ENCODE data around the gene CCDC159. TPM values are rescaled to one million over a fixed set of nuclear protein-coding genes. Genes with fewer than 3 reads are reported as not detected.
"Not testable (repeated sequence)": the region's sequence is repeated elsewhere in the genome, so short reads cannot be mapped to it uniquely, and the experiment has no call there.

The CCDC159 gene
- total RNA-seq, 1 donor from 2014 or later, result 44.4 TPM

DNA sequence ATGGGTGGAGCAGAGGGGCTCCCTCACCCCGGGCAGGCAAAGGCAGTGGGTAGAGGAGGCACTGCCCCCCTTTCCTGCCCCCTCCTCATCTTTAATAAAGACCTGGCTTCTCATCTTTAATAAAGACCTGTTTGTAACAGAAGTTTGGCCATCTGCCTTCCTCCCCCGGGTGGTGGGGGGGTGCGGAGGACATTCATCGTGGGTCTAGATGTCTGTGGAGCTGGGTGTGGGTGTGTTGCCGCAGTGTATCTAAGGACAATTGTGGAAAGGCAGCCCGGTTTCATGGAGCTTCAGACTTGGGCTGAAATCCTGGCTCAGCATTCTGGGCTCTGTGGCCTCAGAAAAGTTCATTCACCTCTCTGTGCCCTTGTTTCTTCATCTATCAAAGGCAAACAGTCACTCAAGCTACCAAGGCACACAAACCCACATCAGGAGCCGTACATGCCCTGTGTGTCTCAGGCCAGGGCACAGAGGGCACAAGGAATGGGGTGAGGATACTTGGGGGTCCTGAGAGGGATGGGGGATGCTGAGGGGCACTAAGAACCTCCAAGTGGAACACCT is 19.3 kb downstream of the CCDC159 start:
- no peak for DNase-seq (ENCODE audit: low spot score)

DNA sequence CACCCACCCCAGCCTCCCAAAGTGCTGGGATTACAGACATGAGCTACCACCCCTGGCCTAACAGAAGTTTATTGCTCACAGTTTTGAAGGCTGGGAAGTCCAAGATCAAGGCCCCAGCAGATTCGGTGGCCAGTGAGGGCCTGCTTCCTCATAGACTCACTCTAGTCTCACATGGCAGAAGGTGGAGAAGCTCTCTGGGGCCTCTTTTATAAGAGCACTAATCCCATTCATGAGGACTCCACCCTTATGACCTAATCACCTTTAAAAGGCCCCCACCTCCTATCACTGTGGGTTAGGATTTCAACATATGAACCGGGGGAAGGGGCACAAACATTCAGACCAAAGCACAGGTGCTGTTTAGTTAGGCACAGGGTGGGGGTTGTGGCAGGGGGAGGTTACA is 21.2 kb downstream of the CCDC159 start:
- no peak for DNase-seq (ENCODE audit: low spot score)

DNA sequence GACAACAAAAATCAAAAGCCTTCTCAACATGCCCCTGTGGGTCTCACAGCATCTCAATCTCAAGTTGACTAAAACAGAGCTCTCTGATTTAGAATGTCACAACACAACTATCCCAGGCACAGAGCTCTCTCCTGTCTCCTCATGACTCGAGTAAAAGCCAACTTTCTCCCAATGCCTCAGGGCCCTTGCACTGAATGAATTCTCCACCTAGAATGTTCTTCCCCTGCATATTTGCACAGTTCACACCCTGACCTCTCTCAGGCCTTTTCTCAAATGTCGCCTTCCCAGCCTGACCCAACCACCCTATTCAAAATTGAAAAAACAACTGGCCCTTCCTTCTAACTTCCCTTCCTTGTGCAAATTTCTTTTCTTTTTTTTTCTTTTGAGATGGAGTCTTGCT is 24.4 kb downstream of the CCDC159 start:
- DNase-seq (ENCODE audit: low spot score), result no peak

DNA sequence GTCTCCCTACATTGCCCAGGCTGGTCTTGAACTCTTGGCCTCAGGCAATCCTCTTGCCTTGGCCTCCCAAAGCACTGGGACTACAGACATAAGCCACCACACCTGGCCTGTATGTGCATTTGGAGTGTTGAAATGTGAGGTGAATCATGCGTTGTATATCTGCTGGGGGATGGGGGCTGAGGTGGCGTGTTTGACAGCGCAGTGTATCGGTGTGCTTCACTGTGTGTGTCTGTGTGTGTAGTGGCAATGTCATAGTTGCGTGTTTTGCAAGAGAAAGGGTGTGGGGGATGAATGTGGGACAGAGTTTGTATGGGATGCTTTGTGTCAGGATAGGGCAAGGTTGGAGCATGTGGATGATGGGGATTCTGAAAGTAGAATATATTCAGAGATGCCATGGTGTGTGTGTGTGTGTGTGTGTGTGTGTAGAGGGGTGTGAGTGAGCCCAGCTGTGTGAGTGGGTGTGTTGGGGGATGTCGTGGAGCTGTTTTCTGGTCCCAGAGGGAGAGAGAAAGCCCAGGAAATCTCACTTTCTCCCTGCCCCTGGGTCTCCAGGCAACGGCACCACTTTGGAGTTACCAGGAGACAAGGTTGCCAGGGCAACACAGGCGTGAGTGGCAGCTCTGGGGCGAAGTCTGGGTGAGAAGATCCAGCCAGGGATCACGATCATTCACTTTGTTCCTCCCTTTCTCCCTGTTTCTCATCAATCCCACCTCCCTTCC is 27.0 kb downstream of the CCDC159 start:
- no peak for DNase-seq (ENCODE audit: low spot score)

DNA sequence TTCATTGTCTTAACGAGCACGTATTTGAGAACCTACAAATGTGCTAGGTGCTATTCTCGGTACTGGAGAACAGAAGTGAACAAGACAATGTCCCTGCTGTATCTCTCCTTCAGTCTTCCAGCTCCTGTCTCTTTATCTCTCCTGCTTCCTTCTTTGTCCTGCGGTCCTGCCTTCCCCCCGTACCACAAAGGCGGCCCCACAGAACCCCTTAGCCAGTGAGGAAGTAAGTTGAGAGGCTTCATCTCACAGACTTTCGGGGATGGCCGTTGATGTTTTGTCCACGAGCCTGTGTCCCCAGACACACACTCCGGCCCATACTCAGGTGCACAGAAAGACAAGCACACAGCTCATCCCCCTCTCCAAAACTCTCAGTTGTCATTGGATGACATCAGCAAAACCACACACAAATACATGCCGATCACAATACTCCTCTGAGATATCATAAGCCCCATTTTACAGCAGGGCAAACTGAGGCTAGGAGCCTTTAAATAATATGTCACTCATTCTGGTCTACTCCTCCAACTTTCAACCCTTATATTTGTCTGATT is 27.6 kb downstream of the CCDC159 start:
- no peak for DNase-seq (ENCODE audit: low spot score)

DNA sequence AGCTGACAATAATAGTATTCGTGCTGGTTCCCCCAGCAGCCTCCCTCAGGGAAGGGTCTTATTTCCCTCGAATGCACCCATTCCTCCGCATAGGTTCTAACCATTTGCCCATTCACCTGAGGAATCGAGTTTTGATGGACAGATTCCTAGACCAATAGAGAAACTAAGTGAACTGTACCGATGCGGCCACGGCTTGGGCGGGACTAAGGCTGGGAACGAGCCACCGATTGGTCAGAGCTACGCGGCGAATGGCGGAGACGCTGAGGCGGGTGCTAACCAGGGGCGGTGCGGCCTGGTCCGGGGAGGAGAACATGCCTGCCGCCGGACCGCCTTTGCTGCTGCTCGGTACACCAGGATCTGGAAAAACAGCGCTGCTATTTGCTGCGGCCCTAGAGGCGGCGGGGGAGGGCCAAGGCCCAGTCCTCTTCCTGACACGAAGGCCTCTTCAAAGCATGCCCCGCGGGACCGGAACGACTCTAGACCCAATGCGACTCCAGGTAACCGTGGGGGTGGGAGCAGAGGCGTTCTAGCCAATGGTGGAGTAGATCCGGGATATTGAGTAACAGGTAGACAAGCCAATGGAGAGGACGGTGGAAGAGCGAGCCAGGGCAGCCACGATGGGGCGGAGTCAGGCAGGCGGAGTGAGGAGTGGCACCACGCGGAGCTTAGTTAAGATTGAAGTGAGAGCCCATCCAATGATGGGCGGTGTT is 28.3 kb downstream of the CCDC159 start, which contains the start of gene SWSAP1:
Gene SWSAP1, plus strand, starts transcription at position 234 of the 710 bp plus-strand sequence. Its CDS starts 15 bp downstream, at position 249.
- DNase-seq (ENCODE audit: low spot score), result peak; percentile 99

DNA sequence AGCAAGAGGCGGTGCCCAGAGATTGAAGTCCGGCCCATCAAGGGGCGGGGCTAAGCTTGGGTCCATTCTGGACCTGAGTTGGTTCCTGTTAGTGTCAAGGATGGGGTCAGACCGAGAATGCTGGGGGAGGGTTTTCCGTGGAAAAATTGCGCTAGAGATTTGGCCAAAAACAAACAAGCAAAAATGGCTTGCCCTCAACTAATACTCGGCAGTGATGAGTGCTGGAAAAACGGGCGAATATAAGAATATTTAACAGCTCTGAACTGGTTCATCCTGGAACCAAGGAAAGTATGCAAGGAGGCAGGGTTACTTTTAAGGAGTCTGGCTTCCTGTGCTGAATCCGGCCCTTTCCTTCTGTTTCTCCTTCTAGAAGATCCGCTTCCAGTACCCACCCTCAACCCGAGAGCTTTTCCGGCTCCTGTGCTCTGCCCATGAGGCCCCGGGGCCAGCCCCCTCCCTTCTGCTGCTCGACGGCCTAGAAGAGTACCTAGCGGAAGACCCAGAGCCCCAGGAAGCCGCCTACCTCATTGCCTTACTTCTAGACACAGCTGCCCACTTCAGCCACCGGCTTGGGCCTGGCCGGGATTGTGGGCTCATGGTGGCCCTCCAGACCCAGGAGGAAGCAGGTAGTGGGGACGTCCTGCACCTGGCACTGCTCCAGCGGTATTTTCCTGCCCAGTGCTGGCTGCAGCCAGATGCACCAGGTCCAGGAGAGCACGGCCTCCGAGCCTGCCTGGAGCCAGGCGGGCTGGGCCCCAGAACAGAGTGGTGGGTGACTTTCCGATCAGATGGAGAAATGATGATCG is 29.0 kb downstream of the CCDC159 start:
- DNase-seq (ENCODE audit: low spot score), result peak; percentile 75

DNA sequence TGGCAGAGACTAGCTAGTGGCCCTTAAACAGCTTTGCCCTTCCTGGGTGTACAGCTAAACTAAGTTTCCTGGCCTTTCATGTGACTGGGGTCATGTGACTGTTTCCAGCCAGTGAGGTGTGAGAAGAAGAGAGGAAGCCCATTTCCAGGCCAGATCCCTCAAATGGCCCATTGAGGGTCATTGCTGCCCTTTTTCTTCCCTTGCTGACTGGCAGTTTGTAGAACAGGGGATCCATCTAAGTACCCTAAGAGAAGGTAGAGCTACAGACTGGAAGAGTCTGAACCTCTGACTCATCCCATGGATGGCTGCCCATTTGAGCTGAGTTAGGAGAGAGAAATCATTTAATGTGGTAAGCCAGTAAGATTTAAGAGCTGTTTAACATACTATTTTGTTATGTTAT is 30.9 kb downstream of the CCDC159 start:
- DNase-seq (ENCODE audit: low spot score), result no peak

DNA sequence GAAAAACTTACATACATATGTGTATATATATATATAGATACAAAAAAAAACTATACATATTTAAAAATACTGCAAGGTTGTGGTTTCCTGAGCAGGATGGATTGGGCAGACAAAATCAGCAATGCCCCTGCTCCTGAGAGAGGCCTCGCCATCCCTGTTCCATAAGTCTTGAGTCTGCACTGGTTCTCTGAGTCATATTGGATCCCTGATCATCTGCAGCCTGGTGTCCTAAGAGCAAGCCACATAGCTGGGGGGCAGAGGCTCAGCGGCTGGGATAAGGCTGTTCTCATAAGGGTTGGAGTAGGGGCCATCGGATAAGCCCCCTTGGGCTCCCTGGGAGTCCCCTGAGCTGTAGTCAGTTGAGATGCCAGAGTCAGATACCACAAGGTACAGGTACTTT is 31.4 kb downstream of the CCDC159 start:
- no peak for DNase-seq (ENCODE audit: low spot score)

DNA sequence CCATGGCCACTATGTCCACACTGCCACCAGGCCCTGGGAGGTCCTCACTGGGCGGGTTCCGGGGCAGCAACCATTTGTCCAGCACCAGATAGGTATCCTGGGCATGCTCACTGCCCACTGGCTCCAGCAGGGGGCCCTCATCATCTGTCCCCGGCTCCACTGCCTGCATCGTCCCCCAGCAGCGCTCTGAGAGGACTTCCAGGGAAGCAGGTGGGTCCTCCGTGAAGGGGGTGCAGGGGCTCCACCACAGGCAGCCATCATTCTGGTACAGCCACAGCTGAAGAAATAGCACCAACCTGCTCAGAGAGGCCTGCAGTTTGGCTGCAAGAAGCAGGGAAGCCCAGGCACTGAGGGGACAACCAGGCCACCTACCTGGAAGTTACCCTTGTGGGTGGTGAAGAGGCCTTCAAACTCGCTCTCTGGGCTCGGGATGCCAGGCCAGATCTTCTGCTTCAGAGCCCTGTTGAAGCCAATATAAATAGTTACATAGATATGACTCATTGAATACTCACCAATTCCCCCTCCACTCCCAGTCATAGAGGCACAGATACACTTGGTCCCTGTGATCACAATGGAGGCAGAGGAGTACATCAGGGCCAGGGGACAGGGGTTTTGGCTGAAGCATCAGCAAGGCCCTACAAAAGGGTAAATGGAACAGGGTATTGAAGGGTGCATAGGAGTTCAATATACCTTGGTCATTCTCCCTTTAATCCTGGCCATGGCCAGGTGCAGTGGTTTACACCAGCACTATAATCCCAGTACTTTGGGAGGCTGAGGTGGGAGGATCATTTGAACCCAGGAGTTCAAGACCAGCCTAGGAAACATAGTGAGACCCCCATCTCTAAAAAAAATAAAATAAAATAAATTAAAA is 32.2 kb downstream of the CCDC159 start:
- DNase-seq (ENCODE audit: low spot score), result no peak

DNA sequence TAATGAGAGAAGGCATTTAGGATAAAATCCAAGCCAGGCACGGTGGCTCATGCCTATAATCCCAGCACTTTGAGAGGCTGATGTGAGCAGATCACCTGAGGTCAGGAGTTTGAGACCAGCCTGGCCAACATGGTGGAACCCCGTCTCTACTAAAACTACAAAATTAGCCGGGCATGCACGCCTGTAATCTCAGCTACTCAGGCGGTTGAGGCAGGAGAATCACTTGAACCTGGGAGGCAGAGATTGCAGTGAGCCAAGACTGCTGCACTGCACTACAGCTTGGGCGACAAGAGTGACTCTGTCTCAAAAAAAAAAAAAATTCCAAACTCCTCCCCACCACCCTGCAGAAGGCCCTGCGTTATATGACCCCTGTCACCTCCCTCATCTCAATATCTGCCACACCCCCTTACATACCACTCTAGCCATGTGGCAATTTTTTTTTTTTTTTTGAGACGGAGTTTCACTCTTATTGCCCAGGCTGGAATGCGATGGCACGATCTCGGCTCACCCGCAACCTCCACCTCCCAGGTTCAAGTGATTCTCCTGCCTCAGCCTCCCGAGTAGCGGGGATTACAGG is 33.0 kb downstream of the CCDC159 start:
- not testable (repeated sequence) for DNase-seq (ENCODE audit: low spot score)

DNA sequence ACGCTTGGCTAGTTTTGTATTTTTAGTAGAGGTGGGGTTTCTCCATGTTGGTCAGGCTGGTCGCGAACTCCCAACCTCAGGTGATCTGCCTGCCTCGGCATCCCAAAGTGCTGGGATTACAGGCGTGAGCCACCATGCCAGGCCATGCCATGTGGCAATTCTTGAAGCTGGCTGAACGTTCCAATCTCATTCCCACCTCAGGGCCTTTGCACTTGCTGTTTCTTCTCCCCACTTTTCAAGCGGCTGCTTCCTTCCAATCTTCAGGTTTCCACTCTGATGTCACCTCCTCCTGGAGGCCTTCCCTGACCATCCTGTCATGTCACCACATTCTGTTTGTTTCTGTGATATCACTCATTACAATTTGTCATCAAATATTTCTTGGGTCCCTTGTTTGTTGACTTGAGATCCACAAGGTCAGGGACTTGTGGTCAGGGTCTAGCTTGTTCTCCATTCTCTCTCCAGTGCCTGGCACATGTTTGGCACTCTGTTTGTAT is 33.6 kb downstream of the CCDC159 start:
- DNase-seq (ENCODE audit: low spot score), result no peak

DNA sequence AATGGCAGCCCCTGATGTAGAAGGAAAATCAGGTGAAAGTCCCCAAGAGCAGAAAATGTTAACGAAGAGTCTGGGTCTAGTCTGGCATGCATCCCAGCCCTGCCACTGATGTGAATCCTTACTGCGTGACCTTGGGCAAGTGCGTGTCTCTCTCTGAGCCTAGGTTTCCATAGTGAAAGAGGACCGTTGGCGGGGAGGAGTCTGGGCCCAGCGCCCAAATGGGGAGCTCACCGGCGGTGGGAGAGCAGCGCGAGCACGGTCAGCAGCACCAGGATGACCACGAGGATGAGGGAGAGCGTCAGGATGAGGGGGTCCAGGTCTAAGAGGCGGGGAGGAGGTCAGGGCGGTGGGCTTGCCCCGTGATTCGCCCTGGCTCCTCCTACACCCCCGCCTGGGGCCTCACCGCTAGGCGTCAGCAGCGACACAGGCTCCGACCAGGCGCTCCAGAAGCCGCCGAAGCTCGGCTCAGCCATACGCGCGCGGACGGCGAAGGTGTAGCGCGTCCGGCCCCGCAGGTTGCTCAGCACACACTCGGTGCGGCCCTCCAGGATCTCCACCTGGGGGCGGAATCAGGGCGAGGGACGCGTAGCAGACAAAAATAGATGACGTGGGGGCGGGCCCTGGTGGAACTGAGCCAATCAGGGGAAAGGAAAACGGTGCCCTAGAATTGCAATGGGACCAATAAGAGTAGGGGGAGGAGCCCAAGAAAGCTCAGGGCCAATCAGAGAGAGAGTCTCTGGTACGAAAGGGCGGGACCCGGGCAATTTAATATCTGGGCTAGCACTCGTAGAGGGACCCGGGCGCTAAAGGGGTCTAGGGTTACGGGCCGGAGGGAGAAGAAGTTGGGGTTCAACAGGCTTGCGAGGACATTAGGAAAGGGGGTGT is 34.6 kb downstream of the CCDC159 start:
- peak; percentile 97 for DNase-seq (ENCODE audit: low spot score)

DNA sequence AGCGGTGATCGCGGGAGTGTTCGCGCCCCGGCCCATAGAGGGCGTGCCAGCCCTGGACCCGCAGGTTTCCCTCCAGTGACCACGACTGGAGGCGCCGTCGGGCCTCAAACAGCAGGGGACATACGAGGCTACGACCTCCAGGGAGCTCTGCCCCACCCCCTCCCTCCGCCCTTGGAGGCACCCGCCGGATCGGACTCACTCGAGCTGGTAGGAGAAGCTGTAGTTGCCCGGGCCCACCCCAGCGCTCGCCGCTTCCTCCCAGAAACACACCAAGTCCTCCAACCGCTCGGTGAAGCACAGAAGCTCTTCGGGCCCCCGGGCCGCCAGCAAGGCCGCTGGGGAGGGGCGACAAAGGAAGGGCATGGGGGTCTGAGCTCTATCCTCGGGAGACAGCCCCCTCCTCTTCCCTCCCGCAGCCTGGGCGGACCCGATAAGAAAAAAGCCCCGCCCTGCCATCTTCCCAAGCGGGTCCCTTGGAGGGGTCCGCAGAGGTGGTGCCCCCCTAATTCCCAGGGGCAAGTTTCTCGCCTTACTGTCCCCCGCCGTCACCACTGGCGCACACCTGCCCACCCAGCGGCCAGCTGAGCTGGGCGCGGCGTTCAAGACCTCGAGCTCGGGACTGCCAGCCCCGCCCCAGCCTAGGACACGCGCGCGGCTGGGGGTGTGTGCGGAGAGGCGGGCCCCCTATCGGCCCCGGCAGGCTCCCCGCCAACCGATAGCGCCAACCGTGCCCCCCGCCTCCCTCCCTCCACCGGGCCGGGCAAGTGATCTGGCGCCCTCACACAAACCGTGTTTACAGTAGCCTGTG is 36.8 kb downstream of the CCDC159 start:
- no peak for DNase-seq (ENCODE audit: low spot score)

DNA sequence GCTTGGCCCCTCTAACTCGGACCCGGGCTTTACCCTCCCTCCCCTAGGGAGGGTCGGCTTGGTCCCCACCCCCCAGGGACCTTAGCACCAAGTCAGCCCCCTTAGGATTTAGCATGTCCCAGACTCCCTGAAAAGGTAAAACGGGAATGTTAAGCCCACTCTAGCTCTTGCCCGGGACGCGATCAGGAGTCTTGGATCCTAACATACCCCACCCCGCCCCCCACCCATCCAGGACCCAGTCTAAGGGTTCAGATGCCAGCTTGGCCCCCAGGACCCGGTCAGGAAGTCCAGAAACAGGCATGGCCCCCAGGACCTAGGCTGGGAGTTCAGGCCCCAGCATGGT is 37.4 kb downstream of the CCDC159 start:
- no peak for DNase-seq (ENCODE audit: low spot score)

DNA sequence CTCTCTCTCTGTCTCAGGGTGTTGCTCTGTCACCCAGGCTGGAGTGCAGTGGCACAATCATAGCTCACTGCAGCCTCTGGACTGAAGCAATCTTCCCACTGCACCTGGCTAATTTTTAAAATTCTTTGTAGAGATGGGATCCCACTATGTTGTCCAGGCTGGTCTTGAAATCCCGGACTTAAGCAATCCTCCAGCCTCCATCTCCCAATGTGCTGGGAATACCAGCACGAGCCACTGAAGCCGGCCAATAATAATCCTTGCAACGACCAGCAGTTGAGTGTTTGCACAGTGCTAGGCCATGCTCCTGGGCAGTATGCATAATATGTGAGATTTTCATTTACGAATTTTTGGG is 38.4 kb downstream of the CCDC159 start:
- DNase-seq (ENCODE audit: low spot score), result no peak

DNA sequence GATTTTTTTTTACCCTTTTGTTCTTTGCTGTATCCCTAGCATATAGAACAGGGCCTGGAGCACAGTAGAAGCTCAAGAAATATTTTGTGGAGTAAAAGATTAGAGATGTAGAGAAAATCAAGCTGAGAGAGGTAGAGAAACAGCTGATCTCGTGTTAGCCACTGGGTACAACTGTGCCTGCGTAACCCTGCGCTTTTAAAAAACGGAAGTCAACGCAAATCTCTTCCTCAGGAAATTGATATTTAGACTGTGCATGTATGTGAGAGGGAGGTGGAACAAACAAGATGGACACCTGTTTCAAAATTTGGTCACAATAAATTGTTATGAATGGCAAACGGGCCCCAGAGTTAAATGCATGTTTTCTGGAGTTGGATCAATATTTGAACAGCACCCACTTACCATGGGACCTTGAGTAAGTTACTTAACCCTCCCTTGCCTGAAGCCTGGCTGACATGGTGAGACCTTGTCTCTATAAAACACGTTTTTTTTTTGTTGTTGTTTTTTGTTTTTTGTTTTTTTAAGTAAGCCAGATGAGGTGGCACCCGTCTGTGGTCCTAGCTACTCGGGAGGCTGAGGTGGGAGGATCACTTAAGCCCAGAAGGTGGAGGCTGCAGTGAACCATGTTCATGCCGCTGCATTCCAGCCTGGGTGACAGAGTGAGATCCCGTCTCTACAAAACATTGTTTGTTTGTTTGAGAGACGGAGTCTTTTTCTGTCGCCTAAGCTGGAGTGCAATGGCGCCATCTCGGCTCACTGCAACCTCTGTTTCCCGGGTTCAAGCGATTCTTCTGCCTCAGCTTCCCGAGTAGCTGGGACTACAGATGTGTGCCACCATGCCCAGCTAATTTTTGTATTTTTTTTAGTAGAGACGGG is 41.1 kb downstream of the CCDC159 start:
- no peak for DNase-seq (ENCODE audit: low spot score)

DNA sequence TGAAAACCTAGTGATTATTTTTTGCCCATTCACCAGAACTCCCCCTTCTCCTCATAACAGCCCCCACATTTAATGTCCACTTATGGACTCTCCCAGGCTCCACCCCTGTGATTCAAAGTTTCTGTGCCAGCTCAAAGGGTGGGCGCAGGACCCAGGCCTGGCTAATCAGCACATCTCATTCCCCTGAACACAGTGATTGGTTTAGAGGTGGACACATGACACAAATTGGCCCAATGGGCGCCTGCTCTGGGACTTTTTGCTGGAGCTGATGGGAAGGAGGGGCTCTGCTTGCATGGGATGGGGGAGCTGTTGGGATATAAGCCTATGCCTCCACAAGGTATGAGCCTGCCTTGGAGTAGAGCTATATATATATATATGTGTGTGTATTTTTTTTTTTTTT is 44.0 kb downstream of the CCDC159 start:
- no peak for DNase-seq (ENCODE audit: low spot score)

Data from ureter (tissue), 1 donor.